Natural killer cell treated with Interleukin-12 subunit alpha and Interleukin-12 subunit beta and Interleukin-15 and Interleukin-18, amount 100 ng/mL, for 72 hours (primary cell): ENCODE measurements around the gene RNU7-1. TPM values are rescaled to one million over a fixed set of nuclear protein-coding genes. Genes with fewer than 3 reads are reported as not detected.

ENCODE experiments used
- ATAC-seq, 2 donors: fragments of 150-1000 bp; cut with Tn5 transposase in 1 of 2; sonication (Bioruptor Pico), chemical (Tn5 transposase) in 1 of 2; 2 replicates each; pipeline ENCODE4 v1.10.0; 2021
- DNase-seq: peaks from one replicate; pipeline ENCODE4 v3.0.0; 2022; ENCODE audit warnings: low spot score
- H3K27ac Mint-ChIP-seq, 2 donors: 1 replicate in 1 of 2; 2 replicates in 1 of 2; pipeline ENCODE4 v1.8.0; 2022; ENCODE audit warnings: mixed read lengths in 2 of 2, mild to moderate bottlenecking in 1 of 2, moderate library complexity in 1 of 2
- H3K27me3 Mint-ChIP-seq, 2 donors: 1 replicate in 1 of 2; 2 replicates in 1 of 2; pipeline ENCODE4 v1.8.0; 2022; ENCODE audit warnings: mixed read lengths in 2 of 2
- H3K36me3 Mint-ChIP-seq: one replicate; pipeline ENCODE4 v1.8.0; 2022; ENCODE audit warnings: mixed read lengths
- H3K4me1 Mint-ChIP-seq, 2 donors: 1 replicate in 1 of 2; 2 replicates in 1 of 2; pipeline ENCODE4 v1.8.0; 2022; ENCODE audit warnings: low read depth in 2 of 2, mixed read lengths in 2 of 2, mild to moderate bottlenecking in 1 of 2
- H3K4me3 Mint-ChIP-seq: one replicate; pipeline ENCODE4 v1.8.0; 2022; ENCODE audit warnings: mixed read lengths
- H3K9me3 Mint-ChIP-seq: 2 replicates; pipeline ENCODE4 v1.8.0; 2022; ENCODE audit warnings: mixed read lengths
- total RNA-seq, 2 donors: library from RNA; stranded (reverse); gene quantifications; one replicate each; pipeline ENCODE4 v1.2.3, GENCODE V29; 2022

Gene RNU7-1
- total RNA-seq, 2 donors from 2014 or later: not detected

- DNase-seq: no peak
- Mint-ChIP-seq H3K9me3 (no peaks in the 10 kb centered on the region), H3K4me1 (peaks cover 76 to 80% of the 10 kb centered on the region in 2 donors), H3K27me3 (no peaks in the 10 kb centered on the region), H3K36me3 (no peaks in the 10 kb centered on the region), H3K27ac (peak overlapping the region; percentile 95 to 97), H3K4me3 (peak overlapping the region; percentile 65)
- ATAC-seq: peak in 1 of 2 donors; percentile 3
Observed at GRCh38 chr12:6948873-6949594, 5.4 kb downstream of the RNU7-1 start.

GRCh38 chr12:6950401-6950801 lies 6.8 kb downstream of the RNU7-1 start:
- H3K4me1 Mint-ChIP-seq: peaks cover 77 to 79% of the 10 kb centered on the region in 2 donors
- H3K36me3 Mint-ChIP-seq: no peaks in the 10 kb centered on the region
- DNase-seq (no peak), ATAC-seq (no peak)
- peak overlapping the region; percentile 95 to 97 for H3K27ac Mint-ChIP-seq
- no peaks in the 10 kb centered on the region for H3K9me3 Mint-ChIP-seq
- H3K4me3 Mint-ChIP-seq: peak overlapping the region; percentile 92
- H3K27me3 Mint-ChIP-seq: no peaks in the 10 kb centered on the region

GRCh38 chr12:6950811-6951540 lies 7.4 kb downstream of the RNU7-1 start, which contains the start of gene PTPN6:
Gene PTPN6, plus strand, starts transcription at chr12:6951356. Its CDS starts 157 bp downstream, at chr12:6951513.
- H3K9me3 Mint-ChIP-seq: no peaks in the 10 kb centered on the region
- peak within 1 kb of the TSS; percentile 92 for H3K4me3 Mint-ChIP-seq
- H3K4me1 Mint-ChIP-seq: peaks cover 77 to 81% of the 10 kb centered on the region in 2 donors
- DNase-seq (no peak), ATAC-seq (peak; percentile 0 to 57)
- peak within 1 kb of the TSS; percentile 95 to 97 for H3K27ac Mint-ChIP-seq
- H3K36me3 Mint-ChIP-seq: no peaks in the 10 kb centered on the region
- no peaks in the 10 kb centered on the region for H3K27me3 Mint-ChIP-seq

GRCh38 chr12:6951551-6952120 lies 8.0 kb downstream of the RNU7-1 start:
- ATAC-seq (peak in 1 of 2 donors; percentile 2), DNase-seq (peak; percentile 55)
- Mint-ChIP-seq H3K4me3 (peak overlapping the region; percentile 92), H3K27me3 (no peaks in the 10 kb centered on the region), H3K4me1 (peaks cover 80 to 84% of the 10 kb centered on the region in 2 donors), H3K36me3 (no peaks in the 10 kb centered on the region), H3K27ac (peak overlapping the region; percentile 95 to 97), H3K9me3 (no peaks in the 10 kb centered on the region)

GRCh38 chr12:6952121-6952862 lies 8.7 kb downstream of the RNU7-1 start:
- DNase-seq (peak; percentile 59), ATAC-seq (no peak)
- H3K27ac Mint-ChIP-seq: peak overlapping the region; percentile 95 to 97
- no peaks in the 10 kb centered on the region for H3K27me3 Mint-ChIP-seq
- peak overlapping the region; percentile 92 for H3K4me3 Mint-ChIP-seq
- H3K36me3 Mint-ChIP-seq: peaks cover 4% of the 10 kb centered on the region
- no peaks in the 10 kb centered on the region for H3K9me3 Mint-ChIP-seq
- peaks cover 80 to 85% of the 10 kb centered on the region in 2 donors for H3K4me1 Mint-ChIP-seq

- H3K27ac Mint-ChIP-seq: peak overlapping the region; percentile 95 to 97
- peak overlapping the region; percentile 92 for H3K4me3 Mint-ChIP-seq
- no peak for ATAC-seq
- peaks cover 78 to 84% of the 10 kb centered on the region in 2 donors for H3K4me1 Mint-ChIP-seq
- no peaks in the 10 kb centered on the region for H3K27me3 Mint-ChIP-seq
- no peak for DNase-seq
- peaks cover 4% of the 10 kb centered on the region for H3K36me3 Mint-ChIP-seq
- no peaks in the 10 kb centered on the region for H3K9me3 Mint-ChIP-seq
Observed at GRCh38 chr12:6952863-6953441, 9.3 kb downstream of the RNU7-1 start.

GRCh38 chr12:6953442-6954315 lies 10.1 kb downstream of the RNU7-1 start:
- H3K27me3 Mint-ChIP-seq: no peaks in the 10 kb centered on the region
- peak overlapping the region; percentile 92 for H3K4me3 Mint-ChIP-seq
- DNase-seq (peak; percentile 88), ATAC-seq (peak; percentile 52 to 69)
- peak overlapping the region; percentile 95 to 97 for H3K27ac Mint-ChIP-seq
- peaks cover 79 to 85% of the 10 kb centered on the region in 2 donors for H3K4me1 Mint-ChIP-seq
- H3K36me3 Mint-ChIP-seq: peaks cover 4% of the 10 kb centered on the region
- H3K9me3 Mint-ChIP-seq: no peaks in the 10 kb centered on the region

GRCh38 chr12:6954316-6955107 lies 10.9 kb downstream of the RNU7-1 start:
- no peak for DNase-seq
- Mint-ChIP-seq H3K27ac (peak overlapping the region; percentile 95 to 97), H3K4me1 (peaks cover 80 to 87% of the 10 kb centered on the region in 2 donors)

GRCh38 chr12:6955108-6956020 lies 11.7 kb downstream of the RNU7-1 start:
- DNase-seq (no peak), ATAC-seq (no peak)
- H3K27ac Mint-ChIP-seq: peak overlapping the region; percentile 95 to 97
- peaks cover 74 to 81% of the 10 kb centered on the region in 2 donors for H3K4me1 Mint-ChIP-seq
- peaks cover 4% of the 10 kb centered on the region for H3K36me3 Mint-ChIP-seq
- no peaks in the 10 kb centered on the region for H3K27me3 Mint-ChIP-seq
- peak overlapping the region; percentile 92 for H3K4me3 Mint-ChIP-seq
- H3K9me3 Mint-ChIP-seq: no peaks in the 10 kb centered on the region

More at GRCh38 chr12:6954316-6955107, 10.9 kb downstream of the RNU7-1 start:
- H3K36me3 Mint-ChIP-seq: peaks cover 4% of the 10 kb centered on the region
- peak overlapping the region; percentile 92 for H3K4me3 Mint-ChIP-seq
- H3K9me3 Mint-ChIP-seq: no peaks in the 10 kb centered on the region
- ATAC-seq: no peak
- no peaks in the 10 kb centered on the region for H3K27me3 Mint-ChIP-seq

GRCh38 chr12:6956021-6956727 lies 12.6 kb downstream of the RNU7-1 start:
- Mint-ChIP-seq H3K27ac (peak overlapping the region; percentile 95 to 97), H3K4me1 (peaks cover 75 to 81% of the 10 kb centered on the region in 2 donors), H3K36me3 (peaks cover 4% of the 10 kb centered on the region), H3K27me3 (no peaks in the 10 kb centered on the region), H3K9me3 (no peaks in the 10 kb centered on the region), H3K4me3 (peak overlapping the region; percentile 92)
- DNase-seq: no peak
- ATAC-seq: no peak
